ENCODE data around the gene ARID3C. TPM values are rescaled to one million over a fixed set of nuclear protein-coding genes. Genes with fewer than 3 reads are reported as not detected.
"Not testable (repeated sequence)": the region's sequence is repeated elsewhere in the genome, so short reads cannot be mapped to it uniquely, and the experiment has no call there.

ARID3C gene
- total RNA-seq, 2 experiments from 2014 or later, result 0.26 TPM; not detected in 1

DNA sequence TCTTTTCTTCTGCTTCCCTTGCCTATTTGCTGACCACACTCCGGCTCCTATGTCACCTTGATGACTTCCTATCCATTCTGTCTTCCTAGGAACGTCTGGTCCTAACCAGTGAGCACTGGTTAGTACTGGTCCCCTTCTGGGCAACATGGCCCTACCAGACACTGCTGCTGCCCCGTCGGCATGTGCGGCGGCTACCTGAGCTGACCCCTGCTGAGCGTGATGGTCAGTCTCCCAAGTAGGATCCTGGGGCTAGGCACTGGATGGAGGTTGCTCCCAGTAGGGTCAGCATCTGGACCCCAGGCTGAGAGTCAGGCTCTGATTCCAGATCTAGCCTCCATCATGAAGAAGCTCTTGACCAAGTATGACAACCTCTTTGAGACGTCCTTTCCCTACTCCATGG is 19.8 kb upstream of the ARID3C start:
- no peaks in the 10 kb centered on the region for H3K27me3 Mint-ChIP-seq
- H3K4me1 Mint-ChIP-seq, result peaks cover 33% of the 10 kb centered on the region
- H3K27ac Mint-ChIP-seq, result no peak overlapping the region
- H3K36me3 Mint-ChIP-seq, result peaks cover 17% of the 10 kb centered on the region
- no peak for DNase-seq
- CTCF ChIA-PET, result interaction anchor here (1.3 to 10.7 kb wide), 3 partner anchors 12 to 48 kb away, joined by 3 to 124 read pairs (median 110); partner anchors contain the start of genes CCL27 and SIGMAR1
- H3K4me3 Mint-ChIP-seq, result peak overlapping the region; percentile 15
- H3K9me3 Mint-ChIP-seq (ENCODE audit: low read depth), result no peaks in the 10 kb centered on the region
- ATAC-seq, result no peak

DNA sequence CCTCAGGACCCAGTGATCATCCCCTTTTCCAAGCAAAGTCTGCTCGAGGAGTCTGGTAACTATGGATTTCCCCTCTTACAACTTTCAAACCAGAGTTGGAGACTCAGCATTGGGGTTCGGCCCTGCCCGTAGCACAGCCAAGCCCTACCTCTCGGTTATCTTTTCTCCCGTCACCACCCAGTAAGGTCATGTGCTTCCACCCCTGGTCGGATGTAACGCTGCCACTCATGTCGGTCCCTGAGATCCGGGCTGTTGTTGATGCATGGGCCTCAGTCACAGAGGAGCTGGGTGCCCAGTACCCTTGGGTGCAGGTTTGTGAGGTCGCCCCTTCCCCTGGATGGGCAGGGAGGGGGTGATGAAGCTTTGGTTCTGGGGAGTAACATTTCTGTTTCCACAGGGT is 18.8 kb upstream of the ARID3C start:
- Mint-ChIP-seq H3K27ac (peak overlapping the region; percentile 87), H3K9me3 (ENCODE audit: low read depth) (no peaks in the 10 kb centered on the region), H3K4me1 (peaks cover 28% of the 10 kb centered on the region), H3K27me3 (no peaks in the 10 kb centered on the region), H3K4me3 (peak overlapping the region; percentile 92), H3K36me3 (peaks cover 17% of the 10 kb centered on the region)
- ATAC-seq (no peak), DNase-seq (no peak)
- CTCF ChIA-PET, result interaction anchor here (0.7 to 10.7 kb wide), 6 partner anchors 12 to 56 kb away, joined by 3 to 124 read pairs (median 6); partner anchors contain the start of genes CCL27, RPP25L and SIGMAR1

DNA sequence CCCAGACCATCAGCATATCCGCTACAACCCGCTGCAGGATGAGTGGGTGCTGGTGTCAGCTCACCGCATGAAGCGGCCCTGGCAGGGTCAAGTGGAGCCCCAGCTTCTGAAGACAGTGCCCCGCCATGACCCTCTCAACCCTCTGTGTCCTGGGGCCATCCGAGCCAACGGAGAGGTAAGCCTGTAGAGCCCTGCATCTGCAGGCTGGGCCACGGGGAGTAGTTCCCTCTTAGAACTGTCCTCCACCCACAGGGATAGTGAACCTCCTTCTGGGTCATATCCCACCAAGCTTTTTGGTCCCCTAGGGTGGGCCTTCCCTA is 18.2 kb upstream of the ARID3C start:
- CTCF ChIA-PET, result interaction anchor here (0.9 to 10.7 kb wide), 14 partner anchors 11 to 338 kb away, joined by 3 to 124 read pairs (median 5); partner anchors contain the start of genes CCL27, DCTN3, RPP25L and SIGMAR1
- ATAC-seq (no peak), DNase-seq (no peak)
- Mint-ChIP-seq H3K27me3 (no peaks in the 10 kb centered on the region), H3K36me3 (peaks cover 17% of the 10 kb centered on the region), H3K4me1 (peaks cover 24% of the 10 kb centered on the region), H3K27ac (peak overlapping the region; percentile 87), H3K4me3 (peak overlapping the region; percentile 92), H3K9me3 (ENCODE audit: low read depth) (no peaks in the 10 kb centered on the region)

DNA sequence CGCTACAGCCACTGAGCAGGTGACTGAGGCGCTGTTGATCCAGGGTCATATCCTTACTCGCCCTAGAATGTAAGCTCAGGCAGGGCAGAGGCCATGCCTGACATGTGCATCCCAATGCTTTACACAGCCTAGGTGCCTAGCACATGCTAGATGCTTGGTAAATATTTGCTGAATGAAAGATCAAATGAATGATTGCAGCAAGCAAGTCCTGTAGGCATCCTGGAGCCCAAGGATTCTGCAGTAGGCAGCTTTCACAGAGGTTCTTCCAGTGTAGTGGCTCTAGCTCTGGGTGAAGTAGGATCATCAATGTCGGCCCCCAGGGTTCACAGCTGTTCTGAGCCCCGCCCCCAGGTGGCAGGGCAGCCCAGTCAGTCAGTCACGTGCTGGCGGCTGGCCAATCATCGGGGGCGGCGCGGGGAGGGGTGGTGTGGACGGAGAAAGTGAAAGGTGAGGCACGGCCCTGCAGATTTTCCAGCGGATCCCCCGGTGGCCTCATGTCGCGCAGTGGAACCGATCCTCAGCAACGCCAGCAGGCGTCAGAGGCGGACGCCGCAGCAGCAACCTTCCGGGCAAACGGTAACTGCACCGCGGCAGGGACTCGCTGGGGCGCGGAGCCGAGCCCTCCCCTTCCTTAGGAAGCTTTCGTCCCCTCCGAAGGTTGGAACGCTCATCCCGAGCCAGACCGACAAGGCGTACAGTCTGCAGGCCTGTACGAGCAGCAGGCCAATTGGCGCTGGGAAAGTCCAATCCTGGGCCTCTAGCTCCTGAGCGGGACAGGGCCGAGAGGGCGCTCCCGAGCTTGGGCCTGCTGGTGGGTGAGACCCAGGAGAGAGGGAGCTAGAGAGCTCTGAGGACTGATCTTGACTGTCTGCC is 17.6 kb upstream of the ARID3C start, which contains the start of gene GALT:
TSS of gene GALT (plus strand) at position 465 of the 873 bp plus-strand sequence. CDS start at position 495, 30 bp downstream.
- DNase-seq, result peak; percentile 98
- no peaks in the 10 kb centered on the region for H3K9me3 Mint-ChIP-seq (ENCODE audit: low read depth)
- CTCF ChIA-PET, result interaction anchor here (0.9 to 10.7 kb wide), 14 partner anchors 11 to 339 kb away, joined by 3 to 124 read pairs (median 5); partner anchors contain the start of genes CCL27, DCTN3, RPP25L and SIGMAR1
- H3K27me3 Mint-ChIP-seq, result no peaks in the 10 kb centered on the region
- H3K4me1 Mint-ChIP-seq, result peaks cover 24% of the 10 kb centered on the region
- peak within 1 kb of the TSS; percentile 92 for H3K4me3 Mint-ChIP-seq
- ATAC-seq, result peak; percentile 88
- peak within 1 kb of the TSS; percentile 87 for H3K27ac Mint-ChIP-seq
- H3K36me3 Mint-ChIP-seq, result peaks cover 17% of the 10 kb centered on the region

DNA sequence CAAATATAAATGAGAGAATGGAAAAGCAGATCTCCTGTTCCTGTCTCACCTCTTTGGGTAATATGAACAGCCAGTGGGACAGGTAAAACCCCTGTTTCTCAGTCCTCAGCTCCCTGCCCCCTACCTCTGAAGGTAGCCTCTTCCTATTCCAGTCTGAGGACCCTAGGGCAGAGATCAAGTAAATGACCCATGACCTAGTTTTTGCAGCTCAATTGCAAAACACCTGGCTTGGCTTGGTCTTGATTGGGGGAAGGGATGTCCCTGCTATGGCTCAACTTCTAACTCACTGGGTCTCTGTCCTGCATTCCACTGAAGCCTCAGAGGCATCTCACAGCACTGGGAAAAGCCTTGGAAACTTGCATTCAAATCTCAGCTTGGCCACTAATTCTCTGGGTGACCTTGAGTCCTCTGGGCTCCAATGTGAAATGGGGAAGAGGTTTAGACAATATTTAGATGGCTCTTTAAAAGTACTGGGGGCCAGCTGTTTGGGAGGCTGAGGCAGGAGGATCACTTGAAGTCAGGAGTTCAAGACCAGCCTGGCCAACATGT is 16.0 kb upstream of the ARID3C start:
- Mint-ChIP-seq H3K36me3 (peaks cover 16% of the 10 kb centered on the region), H3K4me3 (no peak overlapping the region), H3K4me1 (peaks cover 25% of the 10 kb centered on the region), H3K9me3 (ENCODE audit: low read depth) (no peaks in the 10 kb centered on the region), H3K27ac (no peak overlapping the region), H3K27me3 (no peaks in the 10 kb centered on the region)
- DNase-seq (no peak), ATAC-seq (no peak)
- CTCF ChIA-PET, result interaction anchor here (0.7 to 10.7 kb wide), 6 partner anchors 8 to 56 kb away, joined by 3 to 124 read pairs (median 20); partner anchors contain the start of genes CCL27 and SIGMAR1

DNA sequence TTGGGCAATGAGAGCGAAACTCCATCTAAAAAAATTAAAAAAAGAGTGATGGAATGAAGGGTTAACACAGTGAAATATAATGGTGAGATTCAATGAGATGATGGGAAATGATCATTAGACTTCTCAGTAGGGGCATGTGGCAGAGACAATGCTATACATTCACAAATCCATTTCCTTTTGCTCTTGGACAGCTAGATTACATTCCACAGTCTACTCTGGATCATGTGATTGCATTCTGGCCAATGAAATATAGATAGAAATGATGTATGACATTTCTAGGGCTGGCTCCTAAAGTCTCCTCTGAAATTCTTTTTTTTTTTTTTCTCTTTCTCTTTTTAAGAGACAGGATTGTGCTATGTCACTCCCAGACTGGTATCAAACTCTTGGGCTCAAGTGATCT is 13.8 kb upstream of the ARID3C start:
- H3K36me3 Mint-ChIP-seq, result peaks cover 2% of the 10 kb centered on the region
- no peak for DNase-seq
- ATAC-seq, result no peak
- CTCF ChIA-PET, result interaction anchor here (0.9 to 6.7 kb wide), 3 partner anchors 7 to 60 kb away, joined by 3 to 110 read pairs (median 4); partner anchors contain the start of gene SIGMAR1
- H3K4me3 Mint-ChIP-seq, result no peak overlapping the region
- H3K27me3 Mint-ChIP-seq, result no peaks in the 10 kb centered on the region
- H3K4me1 Mint-ChIP-seq, result peaks cover 24% of the 10 kb centered on the region
- H3K27ac Mint-ChIP-seq, result no peak overlapping the region
- no peaks in the 10 kb centered on the region for H3K9me3 Mint-ChIP-seq (ENCODE audit: low read depth)

DNA sequence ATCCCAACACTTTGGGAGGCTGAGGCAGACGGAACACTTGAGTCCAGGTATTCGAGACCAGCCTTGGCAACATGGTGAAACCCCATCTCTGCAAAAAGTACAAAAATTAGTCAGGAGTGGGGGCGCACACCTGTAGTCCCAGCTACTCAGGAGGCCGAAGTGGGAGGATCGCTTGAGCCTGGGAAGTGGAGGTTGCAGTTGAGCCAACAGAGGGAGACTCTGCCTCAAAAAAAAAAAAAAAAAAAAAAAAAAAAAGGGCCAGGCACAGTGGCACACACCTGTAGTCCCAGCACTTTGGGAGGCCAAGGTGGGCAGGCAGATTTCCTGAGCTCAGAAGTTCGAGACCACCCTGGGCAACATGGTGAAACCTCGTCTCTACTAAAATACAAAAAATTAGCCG is 10.5 kb upstream of the ARID3C start:
- H3K4me1 Mint-ChIP-seq, result peaks cover 30% of the 10 kb centered on the region
- DNase-seq; H3K4me3 Mint-ChIP-seq; ATAC-seq; H3K27me3 Mint-ChIP-seq; H3K27ac Mint-ChIP-seq; H3K9me3 Mint-ChIP-seq (ENCODE audit: low read depth); H3K36me3 Mint-ChIP-seq: not testable (repeated sequence)
- CTCF ChIA-PET, result interaction anchor here (0.7 to 12.5 kb wide), 6 partner anchors 6 to 444 kb away, joined by 3 to 293 read pairs (median 28); partner anchors contain the start of genes ARID3C, CCL27, DCTN3 and GALT

DNA sequence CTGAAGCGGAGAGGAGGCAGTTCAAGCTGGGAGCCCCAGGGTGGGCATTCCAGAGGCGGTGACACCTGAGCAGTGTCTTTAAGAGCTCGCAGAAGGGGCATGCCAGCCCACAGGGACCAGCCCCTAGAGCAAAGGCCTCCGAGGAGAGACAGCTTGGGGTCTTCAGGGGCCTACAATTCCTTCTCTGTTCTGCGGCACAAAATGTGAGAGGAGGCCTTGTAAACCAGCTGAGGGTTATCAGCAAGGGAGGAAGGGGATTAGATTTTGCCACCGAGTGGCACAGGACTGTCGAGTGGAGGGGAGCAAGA is 9.2 kb upstream of the ARID3C start:
- Mint-ChIP-seq H3K4me1 (peaks cover 36% of the 10 kb centered on the region), H3K4me3 (peak overlapping the region; percentile 85), H3K27ac (peak overlapping the region; percentile 87), H3K9me3 (ENCODE audit: low read depth) (no peaks in the 10 kb centered on the region), H3K36me3 (peaks cover 9% of the 10 kb centered on the region), H3K27me3 (no peaks in the 10 kb centered on the region)
- CTCF ChIA-PET, result interaction anchor here (1.1 to 12.5 kb wide), 11 partner anchors 7 to 975 kb away, joined by 3 to 293 read pairs (median 8); partner anchors contain the start of genes ARID3C, CCL27, DCTN3 and FANCG
- no peak for ATAC-seq
- DNase-seq, result no peak

DNA sequence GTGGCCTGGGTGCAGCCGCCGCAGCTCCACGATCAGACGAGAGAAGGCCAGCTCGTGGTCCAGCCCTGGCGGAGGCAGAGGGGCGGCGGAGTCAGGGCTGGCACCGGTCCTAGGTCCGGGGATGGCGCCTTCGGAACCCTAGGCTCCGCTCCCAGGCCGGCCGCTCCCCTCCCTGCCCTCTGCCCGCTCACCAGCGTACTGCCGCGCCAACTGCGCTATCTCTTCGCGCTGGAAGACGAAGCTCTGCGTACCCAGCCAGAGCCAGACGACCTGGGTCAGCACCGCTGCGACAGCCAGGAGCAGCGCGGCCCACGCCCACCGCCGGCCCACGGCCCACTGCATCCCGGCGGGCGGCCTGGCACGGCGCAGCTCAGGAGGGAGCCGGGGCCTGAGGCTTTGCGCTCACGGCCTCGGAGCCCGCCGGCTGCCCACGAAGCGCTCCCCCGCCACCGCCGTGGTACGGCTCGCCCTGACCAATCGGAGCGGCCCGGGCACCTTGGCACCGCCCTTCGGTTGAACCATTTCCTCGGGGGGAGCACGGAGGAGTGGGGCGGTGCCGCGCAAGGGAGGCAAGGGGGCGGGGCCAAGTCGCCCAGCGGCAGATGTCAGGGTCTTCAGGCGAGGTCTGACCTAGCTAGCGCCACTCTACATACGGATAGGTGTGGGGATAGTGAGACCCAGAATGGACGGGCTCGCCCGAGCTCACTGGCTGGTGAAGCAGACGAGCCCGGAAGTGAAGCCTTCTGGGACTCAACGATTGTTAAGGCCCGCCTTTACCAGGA is 8.7 kb upstream of the ARID3C start, which contains the start of gene SIGMAR1:
TSS of gene SIGMAR1 (minus strand) at position 432 of the 782 bp plus-strand sequence. CDS start at position 342, 90 bp downstream.
- H3K9me3 Mint-ChIP-seq (ENCODE audit: low read depth), result no peaks in the 10 kb centered on the region
- peaks cover 12% of the 10 kb centered on the region for H3K36me3 Mint-ChIP-seq
- peak within 1 kb of the TSS; percentile 85 for H3K4me3 Mint-ChIP-seq
- CTCF ChIA-PET, result interaction anchor here (0.6 to 12.5 kb wide), 12 partner anchors 8 to 976 kb away, joined by 3 to 293 read pairs (median 6); partner anchors contain the start of genes ARID3C, CCL27, DCTN3 and FANCG
- peaks cover 36% of the 10 kb centered on the region for H3K4me1 Mint-ChIP-seq
- H3K27ac Mint-ChIP-seq, result peak within 1 kb of the TSS; percentile 87
- H3K27me3 Mint-ChIP-seq, result no peaks in the 10 kb centered on the region
- ATAC-seq (peak; percentile 95), DNase-seq (peak; percentile 95)

DNA sequence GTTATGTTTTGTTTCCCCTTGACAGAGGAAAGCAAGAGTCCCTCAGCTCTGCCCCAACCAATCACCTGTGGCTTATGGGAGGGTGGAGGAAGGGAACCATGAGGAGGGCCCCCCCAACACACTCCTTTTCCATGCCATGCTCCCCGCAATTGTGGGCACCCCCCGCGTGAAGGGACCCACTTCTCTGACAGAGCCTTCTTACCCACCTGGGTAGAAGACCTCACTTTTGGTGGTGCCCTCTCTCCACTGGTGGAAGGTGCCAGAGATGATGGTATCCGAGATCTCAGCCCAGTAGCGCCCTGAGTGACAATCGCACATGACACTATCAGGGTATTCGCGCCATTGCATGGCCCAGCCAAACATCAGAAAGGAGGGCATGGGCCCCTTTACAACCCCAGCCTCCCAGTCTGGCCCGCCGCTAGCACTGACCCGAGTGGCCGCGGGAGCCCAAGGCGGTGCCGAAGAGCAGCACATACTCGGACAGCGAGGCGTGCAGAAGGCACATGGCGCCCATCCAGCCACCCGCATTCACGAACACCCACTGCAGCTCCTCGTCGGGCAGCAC is 8.0 kb upstream of the ARID3C start:
- DNase-seq (peak; percentile 55), ATAC-seq (peak; percentile 0)
- H3K4me1 Mint-ChIP-seq, result peaks cover 36% of the 10 kb centered on the region
- peak overlapping the region; percentile 81 for H3K27ac Mint-ChIP-seq
- peak overlapping the region; percentile 85 for H3K4me3 Mint-ChIP-seq
- peaks cover 12% of the 10 kb centered on the region for H3K36me3 Mint-ChIP-seq
- H3K27me3 Mint-ChIP-seq, result no peaks in the 10 kb centered on the region
- CTCF ChIA-PET, result interaction anchor here (0.6 to 12.5 kb wide), 7 partner anchors 9 to 443 kb away, joined by 3 to 293 read pairs (median 52); partner anchors contain the start of genes CCL27, DCTN3, FANCG and GALT
- no peaks in the 10 kb centered on the region for H3K9me3 Mint-ChIP-seq (ENCODE audit: low read depth)

DNA sequence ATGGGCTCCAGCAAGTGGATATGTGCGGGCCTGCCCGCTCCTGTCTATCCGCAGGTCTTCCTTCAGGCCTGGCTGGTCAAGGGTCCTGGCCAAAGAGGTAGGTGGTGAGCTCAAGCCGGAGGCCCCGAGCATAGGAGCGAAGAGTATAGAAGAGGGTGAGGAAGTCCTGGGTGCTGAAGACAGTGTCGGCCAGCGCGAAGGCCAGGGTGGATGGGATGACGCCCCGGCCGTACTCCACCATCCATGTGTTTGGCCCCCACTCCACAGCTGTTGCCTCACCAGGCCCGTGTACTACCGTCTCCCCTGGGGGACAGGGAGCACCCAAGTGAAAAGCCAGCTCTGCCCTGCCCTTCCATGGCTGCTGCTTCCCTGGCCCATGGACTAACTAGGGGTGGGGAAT is 6.7 kb upstream of the ARID3C start:
- H3K27ac Mint-ChIP-seq, result no peak overlapping the region
- H3K4me3 Mint-ChIP-seq, result peak overlapping the region; percentile 53
- CTCF ChIA-PET, result interaction anchor here (1.2 to 12.5 kb wide), 6 partner anchors 10 to 66 kb away, joined by 3 to 293 read pairs (median 54); partner anchors contain the start of genes CCL27, DCTN3, GALT and RPP25L
- ATAC-seq (no peak), DNase-seq (no peak)
- peaks cover 4% of the 10 kb centered on the region for H3K27me3 Mint-ChIP-seq
- H3K36me3 Mint-ChIP-seq, result peaks cover 12% of the 10 kb centered on the region
- peaks cover 34% of the 10 kb centered on the region for H3K4me1 Mint-ChIP-seq
- H3K9me3 Mint-ChIP-seq (ENCODE audit: low read depth), result no peaks in the 10 kb centered on the region

All from activated CD8-positive, alpha-beta memory T cell treated with anti-CD3 and anti-CD28 coated beads, Interleukin-2, amount 10 ng/mL, durations not matched to agents 7 days and 5 days (primary cell).